MM.1S (cell line): Measurements from ENCODE around the gene TTC7B.

Experiments used
- DNase-seq: peaks from one replicate; pipeline ENCODE4 v3.0.0-alpha.2; 2015
- H2AFZ ChIP-seq: fragments of 300-600 bp; sonication (generic); 2 replicates; pipeline ENCODE4 v1.6.0; 2016; ENCODE audit warnings: antibody characterized with exemption, low read length
- H3F3A ChIP-seq: fragments of 300-600 bp; sonication (generic); 2 replicates; pipeline ENCODE4 v1.6.1; 2016; ENCODE audit warnings: mild to moderate bottlenecking, antibody characterized with exemption, low read length, moderate library complexity, mixed read lengths; ENCODE audit not compliant: insufficient read depth
- H3K27ac ChIP-seq: fragments of 300-600 bp; sonication (generic); 2 replicates; pipeline ENCODE4 v1.5.1; 2016; ENCODE audit warnings: mild to moderate bottlenecking, low read length
- H3K27me3 ChIP-seq: fragments of 300-600 bp; sonication (generic); replicated peaks from 2 replicates; pipeline ENCODE4 v1.6.0; 2016; ENCODE audit warnings: low read length; ENCODE audit not compliant: insufficient read depth
- H3K36me3 ChIP-seq: fragments of 300-600 bp; sonication (generic); replicated peaks from 2 replicates; pipeline ENCODE4 v1.6.1; 2016; ENCODE audit warnings: mild to moderate bottlenecking, low read length, mixed read lengths; ENCODE audit not compliant: insufficient read depth
- H3K4me1 ChIP-seq: fragments of 300-600 bp; sonication (generic); 2 replicates; pipeline ENCODE4 v1.6.1; 2016; ENCODE audit warnings: low read length, mixed read lengths
- H3K4me2 ChIP-seq: fragments of 300-600 bp; sonication (generic); 2 replicates; pipeline ENCODE4 v1.6.0; 2016; ENCODE audit warnings: low read depth, low read length
- H3K4me3 ChIP-seq: fragments of 300-600 bp; sonication (generic); 2 replicates; pipeline ENCODE4 v1.5.1; 2016; ENCODE audit warnings: low read length, mixed read lengths
- H3K79me2 ChIP-seq: fragments of 300-600 bp; sonication (generic); 2 replicates; pipeline ENCODE4 v1.6.1; 2016; ENCODE audit warnings: mixed run types, low read length, mixed read lengths
- H3K9ac ChIP-seq: fragments of 300-600 bp; sonication (generic); 2 replicates; pipeline ENCODE4 v1.6.1; 2016; ENCODE audit warnings: low read length, mixed read lengths
- H3K9me2 ChIP-seq: fragments of 300-600 bp; sonication (generic); replicated peaks from 2 replicates; pipeline ENCODE4 v1.6.1; 2016; ENCODE audit warnings: mild to moderate bottlenecking, low read length, mixed read lengths; ENCODE audit not compliant: insufficient read depth
- H3K9me3 ChIP-seq: fragments of 300-600 bp; sonication (generic); replicated peaks from 2 replicates; pipeline ENCODE4 v1.6.1; 2016; ENCODE audit warnings: mild to moderate bottlenecking, low read length, mixed read lengths; ENCODE audit not compliant: insufficient read depth
- H4K20me1 ChIP-seq: fragments of 300-600 bp; sonication (generic); 2 replicates; pipeline ENCODE4 v1.6.1; 2016; ENCODE audit warnings: mild to moderate bottlenecking, low read length, moderate library complexity, mixed read lengths; ENCODE audit not compliant: insufficient read depth
- EZH2 ChIP-seq: fragments of 300-600 bp; sonication (generic); optimal IDR thresholded peaks from 2 replicates; pipeline ENCODE3; 2017; ENCODE audit warnings: low read depth, mild to moderate bottlenecking, antibody characterized with exemption, low read length, mixed read lengths
- EZH2phosphoT487 ChIP-seq: fragments of 300-600 bp; sonication (generic); IDR thresholded peaks from 2 replicates; pipeline ENCODE4 v1.6.1; 2018; ENCODE audit warnings: antibody characterized with exemption, low read length
- TF ChIP-seq, protein P1 (sequence below): fragments of 300-600 bp; sonication (generic); IDR thresholded peaks from 2 replicates; pipeline ENCODE4 v1.5.1; 2016; ENCODE audit warnings: antibody characterized with exemption, low read length, mixed read lengths

The TTC7B gene

DNA sequence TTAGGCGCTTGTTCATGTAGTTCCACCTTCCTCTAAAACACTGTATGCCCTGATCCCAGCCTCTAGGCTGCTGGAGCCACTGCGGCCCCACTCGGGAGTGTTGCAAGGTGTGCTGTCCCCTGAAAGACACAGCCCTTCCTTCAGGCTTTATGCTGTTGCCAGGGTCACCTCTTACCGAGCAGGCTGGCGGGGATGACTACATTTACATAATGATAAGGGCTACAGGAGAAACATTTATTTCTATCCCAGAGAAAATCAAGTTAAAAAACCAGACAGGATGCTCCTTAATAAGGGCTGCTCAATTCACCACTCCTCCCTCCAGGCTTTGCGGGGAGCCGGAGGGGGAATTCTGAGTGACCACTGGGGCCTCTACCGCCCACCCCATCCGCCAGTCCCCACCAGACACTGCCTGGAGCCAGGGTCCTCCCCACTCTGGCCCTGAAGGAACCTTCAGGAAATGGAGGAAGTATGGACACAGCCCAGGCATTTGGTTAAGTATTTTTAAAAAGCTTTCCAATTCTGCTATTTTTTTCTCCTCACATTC is 200.6 kb downstream of the TTC7B start:
- Histone ChIP-seq H3K9me2 (no peaks in the 10 kb centered on the region), H3K27ac (no peak overlapping the region), H3K79me2 (no peaks in the 10 kb centered on the region), H3F3A (no peaks in the 10 kb centered on the region), H3K9me3 (no peaks in the 10 kb centered on the region), H3K9ac (no peak overlapping the region), H3K4me2 (no peak overlapping the region), H3K4me1 (peaks cover 2% of the 10 kb centered on the region), H4K20me1 (no peaks in the 10 kb centered on the region), H3K36me3 (no peaks in the 10 kb centered on the region), H3K4me3 (no peak overlapping the region), H2AFZ (no peak overlapping the region), H3K27me3 (no peaks in the 10 kb centered on the region)
- TF ChIP-seq EZH2phosphoT487: no peak
- TF ChIP-seq, protein P1, sequence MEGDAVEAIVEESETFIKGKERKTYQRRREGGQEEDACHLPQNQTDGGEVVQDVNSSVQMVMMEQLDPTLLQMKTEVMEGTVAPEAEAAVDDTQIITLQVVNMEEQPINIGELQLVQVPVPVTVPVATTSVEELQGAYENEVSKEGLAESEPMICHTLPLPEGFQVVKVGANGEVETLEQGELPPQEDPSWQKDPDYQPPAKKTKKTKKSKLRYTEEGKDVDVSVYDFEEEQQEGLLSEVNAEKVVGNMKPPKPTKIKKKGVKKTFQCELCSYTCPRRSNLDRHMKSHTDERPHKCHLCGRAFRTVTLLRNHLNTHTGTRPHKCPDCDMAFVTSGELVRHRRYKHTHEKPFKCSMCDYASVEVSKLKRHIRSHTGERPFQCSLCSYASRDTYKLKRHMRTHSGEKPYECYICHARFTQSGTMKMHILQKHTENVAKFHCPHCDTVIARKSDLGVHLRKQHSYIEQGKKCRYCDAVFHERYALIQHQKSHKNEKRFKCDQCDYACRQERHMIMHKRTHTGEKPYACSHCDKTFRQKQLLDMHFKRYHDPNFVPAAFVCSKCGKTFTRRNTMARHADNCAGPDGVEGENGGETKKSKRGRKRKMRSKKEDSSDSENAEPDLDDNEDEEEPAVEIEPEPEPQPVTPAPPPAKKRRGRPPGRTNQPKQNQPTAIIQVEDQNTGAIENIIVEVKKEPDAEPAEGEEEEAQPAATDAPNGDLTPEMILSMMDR: no peak
- no peak for TF ChIP-seq EZH2
- no peak for DNase-seq

DNA sequence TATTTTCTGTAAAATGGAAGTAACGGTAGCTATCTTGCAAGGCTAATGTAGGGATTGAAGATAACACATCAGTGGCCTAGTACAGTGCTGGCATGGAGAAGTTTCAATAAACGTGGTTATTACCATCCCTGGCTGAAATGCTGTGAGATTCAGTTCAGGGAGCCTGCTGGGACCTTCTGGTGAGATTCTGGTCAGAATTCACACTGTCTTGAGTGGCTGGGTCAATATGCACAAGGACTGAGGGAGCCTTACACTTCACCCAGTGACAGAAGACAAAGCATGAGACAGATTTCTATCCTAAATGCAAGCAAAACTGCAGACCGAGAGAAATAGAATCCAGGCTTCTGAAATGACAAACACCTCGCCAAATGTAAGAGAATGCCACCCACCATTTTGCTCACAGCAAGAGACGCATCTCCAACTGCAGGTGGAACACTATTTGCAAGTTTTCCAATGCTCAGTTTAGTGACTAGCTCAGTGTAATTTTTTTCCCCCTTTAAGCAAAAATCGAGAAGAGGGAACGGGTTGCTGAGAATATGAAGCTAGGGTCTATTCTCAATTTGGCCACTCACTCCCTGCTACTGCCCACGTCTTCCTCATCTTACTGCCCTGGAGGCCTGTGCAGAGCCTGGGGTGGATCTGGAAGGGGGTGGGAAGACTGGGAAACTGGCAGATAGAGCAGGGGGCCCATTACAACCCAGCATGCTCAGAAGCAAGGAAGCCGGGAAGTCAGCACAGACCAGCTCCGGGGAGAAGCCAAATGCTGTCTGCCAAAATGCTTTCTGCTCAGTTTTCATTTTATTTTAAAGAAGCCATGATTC is 201.3 kb downstream of the TTC7B start:
- H3K4me3 ChIP-seq: no peak overlapping the region
- no peaks in the 10 kb centered on the region for H3K9me2 ChIP-seq
- H3K4me1 ChIP-seq: peaks cover 9% of the 10 kb centered on the region
- no peak overlapping the region for H3K27ac ChIP-seq
- TF ChIP-seq EZH2: no peak
- TF ChIP-seq, protein P1: no peak
- TF ChIP-seq EZH2phosphoT487: no peak
- no peaks in the 10 kb centered on the region for H4K20me1 ChIP-seq
- no peaks in the 10 kb centered on the region for H3K36me3 ChIP-seq
- DNase-seq: no peak
- H3K79me2 ChIP-seq: no peaks in the 10 kb centered on the region
- H3F3A ChIP-seq: no peaks in the 10 kb centered on the region
- H3K9ac ChIP-seq: no peak overlapping the region
- H3K27me3 ChIP-seq: no peaks in the 10 kb centered on the region
- no peak overlapping the region for H2AFZ ChIP-seq
- no peaks in the 10 kb centered on the region for H3K9me3 ChIP-seq
- no peak overlapping the region for H3K4me2 ChIP-seq

DNA sequence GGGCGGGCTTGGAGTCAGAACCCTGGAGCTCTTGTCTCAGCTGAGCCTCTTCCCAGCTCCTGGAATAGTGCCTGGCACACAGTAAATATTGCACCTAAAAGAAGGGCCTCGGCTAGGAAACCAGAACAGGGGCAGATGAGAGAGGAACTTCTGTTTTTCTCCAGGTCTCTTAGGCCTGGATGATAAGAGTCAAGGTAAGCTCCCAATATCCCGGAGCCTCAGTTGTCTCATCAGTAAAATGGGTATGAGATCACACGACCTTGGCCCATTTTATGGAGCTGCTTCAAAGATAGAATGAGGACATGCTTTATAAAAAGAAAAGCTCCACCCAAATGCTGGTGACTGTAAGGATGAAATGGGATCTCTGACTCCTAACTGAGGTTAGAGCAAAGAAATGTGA is 202.2 kb downstream of the TTC7B start:
- Histone ChIP-seq H3F3A (no peaks in the 10 kb centered on the region), H3K4me1 (peaks cover 18% of the 10 kb centered on the region), H4K20me1 (no peaks in the 10 kb centered on the region), H3K27me3 (no peaks in the 10 kb centered on the region), H3K27ac (no peak overlapping the region), H3K9ac (no peak overlapping the region), H3K9me3 (no peaks in the 10 kb centered on the region), H3K4me3 (no peak overlapping the region), H2AFZ (no peak overlapping the region), H3K9me2 (no peaks in the 10 kb centered on the region), H3K4me2 (no peak overlapping the region), H3K79me2 (no peaks in the 10 kb centered on the region), H3K36me3 (no peaks in the 10 kb centered on the region)
- DNase-seq: no peak
- TF ChIP-seq, protein P1: no peak
- TF ChIP-seq EZH2phosphoT487: no peak
- TF ChIP-seq EZH2: no peak
